Mucosa of descending colon (tissue), 3 donors: Measurements from ENCODE around the gene PRMT2. TPM values are rescaled to one million over a fixed set of nuclear protein-coding genes. Genes with fewer than 3 reads are reported as not detected.

Experiments used
- ATAC-seq: fragments of 200-7000 bp; cut with Tn5 transposase; one replicate; pipeline ENCODE4 v1.9.1; 2020; ENCODE audit warnings: mild to moderate bottlenecking, moderate library complexity
- DNase-seq, 3 donors: peaks; one replicate each; pipeline ENCODE4 v3.0.0-alpha.2; 2020
- H3K36me3 ChIP-seq: fragments of 200-600 bp; one replicate; pipeline ENCODE4 v1.8.0; 2021; ENCODE audit warnings: low read depth, mild to moderate bottlenecking
- H3K4me1 ChIP-seq: fragments of 200-600 bp; one replicate; pipeline ENCODE4 v1.8.0; 2021; ENCODE audit warnings: low read depth, mild to moderate bottlenecking
- H3K4me3 ChIP-seq: fragments of 200-600 bp; one replicate; pipeline ENCODE4 v1.8.0; 2021; ENCODE audit warnings: mild to moderate bottlenecking
- H3K9me3 ChIP-seq: fragments of 200-600 bp; one replicate; pipeline ENCODE4 v1.8.0; 2021; ENCODE audit warnings: mild to moderate bottlenecking
- intact Hi-C, 2 donors: fragments of 100-400 bp; cut with DNase I in 1 of 2; cut with micrococcal nuclease in 1 of 2; formaldehyde crosslinking; loops; one replicate each; pipeline versions ENCODE4 v1.11.0 to v1.11.1; 2022; cut with DNase I, micrococcal nuclease
- long read RNA-seq, 2 donors: library from polyadenylated mRNA; unstranded; transcript quantifications; one replicate each; pipeline ENCODE4 v2.0.0, GENCODE V29; 2019 to 2021
- total RNA-seq, 3 donors: library from RNA; stranded (reverse); fragmentation: NEBNext Ultra II Directional in 2 of 3; extraction: Animal tissue kit (Norgen Biotek cat#: 25700) in 2 of 3; gene quantifications; one replicate each; pipeline versions ENCODE4 v1.2.1 to v1.2.4, GENCODE V29; 2021 to 2023
- TF ChIP-seq, protein P1 (sequence below): fragments of 200-600 bp; IDR thresholded peaks from one replicate; pipeline ENCODE4 v1.8.0; 2022; ENCODE audit warnings: antibody characterized with exemption, mild to moderate bottlenecking
- donor health status: DM: no; HTN: no; CAD: no; lungs with moderate emphysema.
- donor health status: DM: no; HTN: no; CAD: no.
- donor health status: DM: no; HTN: yes; CAD: no.

Gene PRMT2
- 100 to 1,000 TPM in 1 of 3 donors, 10 to 100 TPM in 2; 62.7 to 122 (median 71.1) TPM for total RNA-seq
- long read RNA-seq, donor 1, transcript PRMT2-206 (11 exons, 2,131 nt), result major isoform, 83 of 332 reads
- long read RNA-seq, donor 1, transcript PRMT2-203 (12 exons, 2,688 nt), result minor isoform, 59 of 332 reads
- long read RNA-seq, donor 1, transcript PRMT2-201 (7 exons, 1,011 nt), result minor isoform, 6 of 332 reads
- long read RNA-seq, donor 1, transcript PRMT2-204 (6 exons, 954 nt), result minor isoform, 7 of 332 reads
- long read RNA-seq, donor 1, partial matches to known transcripts, result 125 of 332 reads
- long read RNA-seq, donor 1, other reads (novel, unspliced or antisense), result 48 of 332 reads
- long read RNA-seq, donor 2, transcript PRMT2-206 (11 exons, 2,131 nt), result minor isoform, 9 of 73 reads
- long read RNA-seq, donor 2, transcript PRMT2-204 (6 exons, 954 nt), result major isoform, 12 of 73 reads
- long read RNA-seq, donor 2, partial matches to known transcripts, result 27 of 73 reads
- long read RNA-seq, donor 2, other reads (novel, unspliced or antisense), result 13 of 73 reads

DNA sequence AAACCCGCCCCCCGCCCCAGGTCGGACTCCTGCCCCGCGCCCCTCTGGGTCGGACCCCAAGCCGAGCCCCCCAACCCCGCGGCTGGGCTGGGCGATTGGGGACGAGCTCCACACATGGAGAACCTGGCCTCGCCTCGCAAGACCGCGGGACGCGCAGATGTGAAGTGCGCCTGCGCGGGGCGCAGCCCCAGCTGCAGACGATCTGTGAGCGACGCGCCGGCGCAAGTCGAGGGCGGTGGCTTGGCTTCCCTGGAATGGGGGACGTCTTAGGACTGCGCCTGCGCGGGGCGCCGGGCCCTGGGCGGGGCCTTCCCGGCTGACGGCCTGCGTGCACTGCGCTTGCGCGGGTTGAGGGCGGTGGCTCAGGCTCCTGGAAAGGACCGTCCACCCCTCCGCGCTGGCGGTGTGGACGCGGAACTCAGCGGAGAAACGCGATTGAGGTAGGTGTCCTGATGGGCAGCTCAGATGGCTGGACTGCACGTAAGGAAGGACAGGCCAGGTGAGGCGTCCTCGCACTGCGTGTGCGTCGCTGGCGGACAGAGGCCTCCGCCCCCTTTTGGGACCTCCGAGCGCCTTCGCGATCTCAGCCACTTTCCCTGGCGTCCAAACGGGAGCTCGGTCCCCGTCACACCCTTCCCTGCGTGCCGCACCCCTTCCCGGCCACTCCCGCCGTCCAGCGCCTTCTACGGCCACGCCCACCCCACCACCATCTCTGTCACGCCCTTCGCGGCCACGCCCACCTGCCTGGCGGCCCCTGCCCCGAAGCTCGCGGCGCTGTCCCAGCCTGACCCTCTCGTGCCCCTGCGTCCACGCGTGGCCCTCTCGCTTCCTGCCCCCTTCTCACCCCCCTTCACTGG lies at the start of gene PRMT2:
Gene PRMT2 (plus strand): TSS at position 351 of the 857 bp plus-strand sequence. CDS start 1,278 bp downstream, outside the sequence.
- ATAC-seq (peak; percentile 97), DNase-seq (peak; percentile 97 to 100 (median 99))
- Histone ChIP-seq H3K36me3 (no peaks in the 10 kb centered on the region), H3K4me1 (peaks cover 8% of the 10 kb centered on the region), H3K4me3 (peak within 1 kb of the TSS; percentile 71), H3K9me3 (no peaks in the 10 kb centered on the region)
- TF ChIP-seq, protein P1, sequence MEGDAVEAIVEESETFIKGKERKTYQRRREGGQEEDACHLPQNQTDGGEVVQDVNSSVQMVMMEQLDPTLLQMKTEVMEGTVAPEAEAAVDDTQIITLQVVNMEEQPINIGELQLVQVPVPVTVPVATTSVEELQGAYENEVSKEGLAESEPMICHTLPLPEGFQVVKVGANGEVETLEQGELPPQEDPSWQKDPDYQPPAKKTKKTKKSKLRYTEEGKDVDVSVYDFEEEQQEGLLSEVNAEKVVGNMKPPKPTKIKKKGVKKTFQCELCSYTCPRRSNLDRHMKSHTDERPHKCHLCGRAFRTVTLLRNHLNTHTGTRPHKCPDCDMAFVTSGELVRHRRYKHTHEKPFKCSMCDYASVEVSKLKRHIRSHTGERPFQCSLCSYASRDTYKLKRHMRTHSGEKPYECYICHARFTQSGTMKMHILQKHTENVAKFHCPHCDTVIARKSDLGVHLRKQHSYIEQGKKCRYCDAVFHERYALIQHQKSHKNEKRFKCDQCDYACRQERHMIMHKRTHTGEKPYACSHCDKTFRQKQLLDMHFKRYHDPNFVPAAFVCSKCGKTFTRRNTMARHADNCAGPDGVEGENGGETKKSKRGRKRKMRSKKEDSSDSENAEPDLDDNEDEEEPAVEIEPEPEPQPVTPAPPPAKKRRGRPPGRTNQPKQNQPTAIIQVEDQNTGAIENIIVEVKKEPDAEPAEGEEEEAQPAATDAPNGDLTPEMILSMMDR, result no peak
- intact Hi-C loops, result no loop called here

DNA sequence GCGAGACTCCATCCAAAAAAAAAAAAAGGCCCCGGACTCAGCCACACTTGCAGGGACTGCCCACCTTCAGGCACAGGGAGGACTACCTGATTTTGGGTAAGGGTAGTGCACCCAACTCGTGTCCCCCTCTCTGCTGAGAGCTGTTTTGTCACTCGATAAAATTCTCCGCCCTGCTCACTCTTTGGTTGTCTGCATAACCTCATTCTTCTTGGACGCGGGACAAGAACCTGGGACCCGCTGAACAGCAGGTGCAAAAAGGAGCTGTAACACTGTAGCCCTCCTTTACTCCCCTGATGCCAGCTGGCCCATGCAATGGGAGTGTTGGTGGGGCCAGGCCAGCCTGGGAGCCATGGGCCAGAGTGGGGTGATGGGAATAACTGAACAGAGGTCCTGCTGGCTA lies 41.2 kb upstream of the PRMT2 start:
- DNase-seq, result no peak
- intact Hi-C loops, result no loop called here
- Histone ChIP-seq H3K4me1 (no peaks in the 10 kb centered on the region), H3K9me3 (peaks cover 31% of the 10 kb centered on the region), H3K36me3 (no peaks in the 10 kb centered on the region), H3K4me3 (no peak overlapping the region)
- TF ChIP-seq, protein P1, result no peak
- no peak for ATAC-seq

DNA sequence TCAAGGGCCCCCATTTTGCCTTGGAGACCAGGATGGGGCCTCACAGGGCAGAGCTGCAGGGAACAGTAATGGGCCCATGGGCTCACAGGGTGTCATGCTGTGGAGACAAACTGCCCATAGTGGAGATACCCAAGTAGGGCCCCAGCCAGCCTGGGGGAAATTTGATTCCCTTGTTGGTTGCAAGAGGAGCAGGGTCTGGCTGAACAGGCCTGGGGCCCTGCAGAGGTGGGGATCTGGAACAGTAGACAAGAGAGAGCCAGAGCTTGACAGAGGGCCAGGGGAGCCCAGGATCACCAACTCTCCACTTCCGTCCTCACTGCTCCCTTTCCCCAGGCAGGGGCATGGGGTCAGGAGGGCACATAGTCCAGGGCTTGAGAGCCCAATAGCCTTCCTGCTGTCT lies 39.3 kb upstream of the PRMT2 start:
- no peak for DNase-seq
- no peak for ATAC-seq
- TF ChIP-seq, protein P1, result no peak
- intact Hi-C loops, result no loop called here
- H3K4me3 ChIP-seq, result no peak overlapping the region
- peaks cover 24% of the 10 kb centered on the region for H3K9me3 ChIP-seq
- no peaks in the 10 kb centered on the region for H3K4me1 ChIP-seq
- H3K36me3 ChIP-seq, result no peaks in the 10 kb centered on the region

DNA sequence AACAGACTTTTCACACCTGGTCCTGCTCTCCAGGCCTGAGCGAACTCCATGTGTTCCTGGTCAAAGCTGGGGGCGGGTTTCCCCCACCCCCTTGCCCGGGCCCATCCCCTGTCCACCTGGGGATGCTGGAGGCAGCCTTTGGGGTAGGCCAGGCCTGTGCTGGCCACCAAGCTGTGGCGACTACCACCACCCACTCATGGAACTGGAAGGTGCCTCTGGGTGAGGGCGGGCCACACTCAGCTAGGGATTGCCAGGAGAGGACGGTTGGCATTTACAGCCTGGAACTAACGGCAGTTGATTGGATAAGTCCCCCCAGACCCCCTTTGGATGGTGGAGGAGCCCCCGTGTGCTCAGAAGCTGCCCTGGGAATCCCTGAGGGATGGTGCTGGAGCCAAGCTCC lies 38.4 kb upstream of the PRMT2 start:
- TF ChIP-seq, protein P1, result no peak
- H3K36me3 ChIP-seq, result no peaks in the 10 kb centered on the region
- no peaks in the 10 kb centered on the region for H3K4me1 ChIP-seq
- no peak overlapping the region for H3K4me3 ChIP-seq
- DNase-seq, result no peak
- no peak for ATAC-seq
- intact Hi-C loops, result no loop called here
- H3K9me3 ChIP-seq, result peaks cover 18% of the 10 kb centered on the region

DNA sequence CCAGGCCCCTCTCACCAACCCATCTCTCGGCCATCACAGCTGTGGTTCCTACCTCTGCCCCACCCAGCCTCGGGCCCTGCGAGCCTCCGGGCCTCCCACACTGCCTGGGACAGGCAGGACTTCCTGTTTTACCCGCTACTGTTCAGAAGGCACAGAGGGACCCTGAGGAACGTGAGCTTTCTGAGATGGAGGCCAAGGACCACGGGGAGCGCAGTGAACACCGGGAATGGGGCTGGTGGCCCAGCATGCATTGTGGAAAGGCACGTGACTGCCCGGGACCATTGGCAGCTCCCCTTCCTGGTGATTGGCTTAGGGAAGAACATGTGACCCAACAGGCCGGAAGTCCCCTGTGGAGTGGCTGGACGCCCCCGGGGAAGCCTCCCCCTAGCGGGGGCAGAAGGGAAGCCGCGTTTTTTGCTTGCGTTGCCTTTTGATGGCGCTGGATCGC lies 37.6 kb upstream of the PRMT2 start:
- intact Hi-C loops, result no loop called here
- DNase-seq (no peak), ATAC-seq (no peak)
- H3K4me3 ChIP-seq, result no peak overlapping the region
- H3K36me3 ChIP-seq, result no peaks in the 10 kb centered on the region
- TF ChIP-seq, protein P1, result no peak
- H3K9me3 ChIP-seq, result peaks cover 11% of the 10 kb centered on the region
- no peaks in the 10 kb centered on the region for H3K4me1 ChIP-seq
